HepG2 (cell line): Measurements from ENCODE around the gene ADAMTS2.

ENCODE experiments used
- ARID2 ChIP-seq: sonication (generic); formaldehyde crosslinking; IDR thresholded peaks from 2 replicates; pipeline ENCODE4 v1.8.1; 2022; ENCODE audit warnings: mild to moderate bottlenecking, missing genetic modification reagents, borderline replicate concordance
- ETV5 ChIP-seq: IDR thresholded peaks from 2 replicates; pipeline ENCODE4 v1.6.1; 2018; ENCODE audit warnings: missing biosample characterization, missing genetic modification reagents, inconsistent platforms, borderline replicate concordance
- LRRFIP1 ChIP-seq: sonication (generic); formaldehyde crosslinking; conservative IDR thresholded peaks from 2 replicates; pipeline ENCODE4 v1.4.0; 2020; ENCODE audit warnings: missing genetic modification reagents
- PHF20 ChIP-seq: sonication (generic); formaldehyde crosslinking; IDR thresholded peaks from 2 replicates; pipeline ENCODE4 v1.5.0; 2020; ENCODE audit warnings: mild to moderate bottlenecking, missing genetic modification reagents
- PREB ChIP-seq: sonication (generic); formaldehyde crosslinking; IDR thresholded peaks from 2 replicates; pipeline ENCODE4 v1.4.0; 2020; ENCODE audit warnings: missing genetic modification reagents
- TAF1 ChIP-seq: sonication (generic); formaldehyde crosslinking; IDR thresholded peaks from 2 replicates; pipeline ENCODE4 v1.4.0; 2020; ENCODE audit warnings: missing genetic modification reagents
- USF2 ChIP-seq, 2 experiments: sonication (generic) in 1 of 2; formaldehyde crosslinking in 1 of 2; IDR thresholded peaks; 2 replicates each; pipeline versions ENCODE4 v1.5.1 to v1.6.1; 2011 to 2020; ENCODE audit warnings: borderline replicate concordance in 1 of 2, low read depth in 1 of 2, low read length in 1 of 2, mild to moderate bottlenecking in 1 of 2, missing genetic modification reagents in 1 of 2, moderate library complexity in 1 of 2
- ZNF580 ChIP-seq: IDR thresholded peaks from 2 replicates; pipeline ENCODE4 v1.6.1; 2016; ENCODE audit warnings: low read depth, borderline replicate concordance
- TF ChIP-seq, protein P1 (sequence below): sonication (generic); formaldehyde crosslinking; IDR thresholded peaks from 2 replicates; pipeline ENCODE4 v1.5.0; 2020; ENCODE audit warnings: mild to moderate bottlenecking, missing genetic modification reagents, borderline replicate concordance

GRCh38 chr5:179262126-179262920 is 82.9 kb downstream of the ADAMTS2 start:
- TF ChIP-seq USF2 (IDR thresholded peaks at IDR 0.05; ENCODE audit: low read depth, low read length) (no peak), USF2 (CRISPR knock-in tag; IDR thresholded peaks at IDR 0.05; ENCODE audit: borderline replicate concordance) (no peak), ZNF580 (CRISPR knock-in tag) (no peak), TAF1 (CRISPR knock-in tag) (no peak), LRRFIP1 (CRISPR knock-in tag) (no peak), PREB (CRISPR knock-in tag) (no peak), ETV5 (CRISPR knock-in tag) (no peak), ARID2 (CRISPR knock-in tag) (no peak), PHF20 (CRISPR knock-in tag) (no peak)
- TF ChIP-seq, protein P1, sequence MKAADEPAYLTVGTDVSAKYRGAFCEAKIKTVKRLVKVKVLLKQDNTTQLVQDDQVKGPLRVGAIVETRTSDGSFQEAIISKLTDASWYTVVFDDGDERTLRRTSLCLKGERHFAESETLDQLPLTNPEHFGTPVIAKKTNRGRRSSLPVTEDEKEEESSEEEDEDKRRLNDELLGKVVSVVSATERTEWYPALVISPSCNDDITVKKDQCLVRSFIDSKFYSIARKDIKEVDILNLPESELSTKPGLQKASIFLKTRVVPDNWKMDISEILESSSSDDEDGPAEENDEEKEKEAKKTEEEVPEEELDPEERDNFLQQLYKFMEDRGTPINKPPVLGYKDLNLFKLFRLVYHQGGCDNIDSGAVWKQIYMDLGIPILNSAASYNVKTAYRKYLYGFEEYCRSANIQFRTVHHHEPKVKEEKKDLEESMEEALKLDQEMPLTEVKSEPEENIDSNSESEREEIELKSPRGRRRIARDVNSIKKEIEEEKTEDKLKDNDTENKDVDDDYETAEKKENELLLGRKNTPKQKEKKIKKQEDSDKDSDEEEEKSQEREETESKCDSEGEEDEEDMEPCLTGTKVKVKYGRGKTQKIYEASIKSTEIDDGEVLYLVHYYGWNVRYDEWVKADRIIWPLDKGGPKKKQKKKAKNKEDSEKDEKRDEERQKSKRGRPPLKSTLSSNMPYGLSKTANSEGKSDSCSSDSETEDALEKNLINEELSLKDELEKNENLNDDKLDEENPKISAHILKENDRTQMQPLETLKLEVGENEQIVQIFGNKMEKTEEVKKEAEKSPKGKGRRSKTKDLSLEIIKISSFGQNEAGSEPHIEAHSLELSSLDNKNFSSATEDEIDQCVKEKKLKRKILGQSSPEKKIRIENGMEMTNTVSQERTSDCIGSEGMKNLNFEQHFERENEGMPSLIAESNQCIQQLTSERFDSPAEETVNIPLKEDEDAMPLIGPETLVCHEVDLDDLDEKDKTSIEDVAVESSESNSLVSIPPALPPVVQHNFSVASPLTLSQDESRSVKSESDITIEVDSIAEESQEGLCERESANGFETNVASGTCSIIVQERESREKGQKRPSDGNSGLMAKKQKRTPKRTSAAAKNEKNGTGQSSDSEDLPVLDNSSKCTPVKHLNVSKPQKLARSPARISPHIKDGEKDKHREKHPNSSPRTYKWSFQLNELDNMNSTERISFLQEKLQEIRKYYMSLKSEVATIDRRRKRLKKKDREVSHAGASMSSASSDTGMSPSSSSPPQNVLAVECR: no peak
